ENCODE results near the gene FOXL1. TPM values are rescaled to one million over a fixed set of nuclear protein-coding genes. Genes with fewer than 3 reads are reported as not detected.

FOXL1 gene
- total and polyA plus RNA-seq, 2 donors, result 0.19 to 0.62 TPM

DNA sequence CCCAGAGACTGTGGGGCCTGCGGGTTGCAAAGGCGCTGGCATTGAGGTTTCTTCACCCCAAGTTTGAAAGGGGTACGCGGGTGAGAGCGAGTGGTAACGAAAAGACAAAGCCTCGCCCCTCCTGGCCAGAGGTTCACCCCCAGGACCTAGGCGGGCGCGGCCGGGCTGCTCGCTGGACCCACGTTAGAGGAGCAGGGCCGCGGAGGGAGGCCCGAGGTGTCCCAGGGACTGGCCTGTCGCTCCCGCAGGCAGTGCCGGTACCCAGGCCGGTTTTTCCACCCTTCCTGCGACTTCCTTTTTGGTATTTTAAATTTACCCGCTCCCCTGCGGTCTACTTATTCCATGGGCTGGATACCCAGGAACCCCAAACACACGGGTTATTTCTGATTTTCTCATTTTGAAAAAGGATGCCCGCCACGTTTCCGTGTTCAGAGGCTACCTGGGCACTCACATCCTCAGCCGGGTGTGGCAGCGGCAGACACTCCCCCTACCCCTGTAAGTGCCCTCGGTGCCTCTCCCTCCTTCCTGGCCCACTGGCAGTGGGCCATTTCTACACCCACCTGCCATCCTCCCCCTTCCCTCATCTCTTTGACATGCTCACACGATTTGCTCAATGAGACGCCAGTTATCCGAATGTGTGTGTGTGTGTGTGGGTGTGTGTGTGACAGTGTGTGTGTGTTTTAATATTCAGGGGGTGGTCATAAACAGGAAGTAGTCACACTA lies 1.6 kb upstream of the FOXL1 start:
- peak overlapping the region; percentile 17 to 19 for H3K4me3 ChIP-seq (ENCODE audit: low read length in 2 of 2)
- DNase-seq (ENCODE audit: low read depth in 6 of 9, low spot score in 9 of 9), result no peak
- H3K27me3 ChIP-seq (ENCODE audit: control insufficient read depth in 2 of 2, insufficient read depth in 1 of 2, low read length in 1 of 2), result peaks cover 84 to 93% of the 10 kb centered on the region in 2 donors
- H3K27ac ChIP-seq (ENCODE audit: low read depth in 1 of 2, low read length in 1 of 2), result no peak overlapping the region
- H3K9me3 ChIP-seq (ENCODE audit: control insufficient read depth in 2 of 2, insufficient read depth in 1 of 2, low read length in 1 of 2), result no peaks in the 10 kb centered on the region
- 14% methylated on average over 33 of the region's 33 CpGs for WGBS
- peaks cover 0 to 7% of the 10 kb centered on the region in 2 donors for H3K4me1 ChIP-seq (ENCODE audit: control insufficient read depth in 2 of 2, insufficient read depth in 2 of 2, low read length in 2 of 2)
- no peaks in the 10 kb centered on the region for H3K36me3 ChIP-seq (ENCODE audit: control insufficient read depth in 2 of 2, insufficient read depth in 2 of 2, low read length in 1 of 2)

DNA sequence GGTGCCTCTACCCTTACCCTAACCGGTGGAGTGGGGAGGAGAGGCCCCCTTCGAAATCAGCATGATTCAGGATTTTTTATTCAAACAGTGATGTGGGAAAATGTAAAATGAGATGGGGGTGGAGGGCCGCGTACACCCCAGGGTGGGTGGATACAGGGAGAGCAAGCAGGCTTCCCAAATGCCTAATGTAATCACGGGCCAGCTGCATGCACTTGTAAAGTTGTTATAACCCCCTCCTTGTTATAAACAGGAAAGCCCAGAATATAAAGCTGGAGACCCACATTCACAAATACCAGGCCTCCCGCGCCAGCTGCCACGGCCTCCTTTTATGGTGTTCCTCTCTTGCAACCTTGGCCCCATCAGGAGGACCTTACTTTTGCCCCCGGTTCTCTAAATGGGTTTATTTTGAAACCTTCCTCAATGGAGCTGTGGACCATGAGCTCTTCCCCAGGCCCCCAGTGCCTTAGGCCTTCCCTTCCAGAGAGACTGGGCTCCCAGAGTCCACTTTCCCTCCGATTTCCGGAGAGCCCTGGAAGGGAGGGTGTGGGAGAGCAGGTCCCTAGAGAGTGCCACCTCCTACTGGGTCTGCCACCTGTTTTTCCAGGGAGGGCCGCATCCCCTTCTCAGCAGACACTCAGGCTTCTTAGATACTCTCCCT lies 906 bp upstream of the FOXL1 start:
- DNase-seq (ENCODE audit: low read depth in 6 of 9, low spot score in 9 of 9), result no peak
- no peaks in the 10 kb centered on the region for H3K9me3 ChIP-seq (ENCODE audit: control insufficient read depth in 2 of 2, insufficient read depth in 1 of 2, low read length in 1 of 2)
- no peaks in the 10 kb centered on the region for H3K36me3 ChIP-seq (ENCODE audit: control insufficient read depth in 2 of 2, insufficient read depth in 2 of 2, low read length in 1 of 2)
- H3K27ac ChIP-seq (ENCODE audit: low read depth in 1 of 2, low read length in 1 of 2), result no peak overlapping the region
- H3K27me3 ChIP-seq (ENCODE audit: control insufficient read depth in 2 of 2, insufficient read depth in 1 of 2, low read length in 1 of 2), result peaks cover 81 to 86% of the 10 kb centered on the region in 2 donors
- WGBS, result 81% methylated on average over 12 of the region's 12 CpGs
- no peak overlapping the region for H3K4me3 ChIP-seq (ENCODE audit: low read length in 2 of 2)
- H3K4me1 ChIP-seq (ENCODE audit: control insufficient read depth in 2 of 2, insufficient read depth in 2 of 2, low read length in 2 of 2), result peaks cover 0 to 7% of the 10 kb centered on the region in 2 donors

DNA sequence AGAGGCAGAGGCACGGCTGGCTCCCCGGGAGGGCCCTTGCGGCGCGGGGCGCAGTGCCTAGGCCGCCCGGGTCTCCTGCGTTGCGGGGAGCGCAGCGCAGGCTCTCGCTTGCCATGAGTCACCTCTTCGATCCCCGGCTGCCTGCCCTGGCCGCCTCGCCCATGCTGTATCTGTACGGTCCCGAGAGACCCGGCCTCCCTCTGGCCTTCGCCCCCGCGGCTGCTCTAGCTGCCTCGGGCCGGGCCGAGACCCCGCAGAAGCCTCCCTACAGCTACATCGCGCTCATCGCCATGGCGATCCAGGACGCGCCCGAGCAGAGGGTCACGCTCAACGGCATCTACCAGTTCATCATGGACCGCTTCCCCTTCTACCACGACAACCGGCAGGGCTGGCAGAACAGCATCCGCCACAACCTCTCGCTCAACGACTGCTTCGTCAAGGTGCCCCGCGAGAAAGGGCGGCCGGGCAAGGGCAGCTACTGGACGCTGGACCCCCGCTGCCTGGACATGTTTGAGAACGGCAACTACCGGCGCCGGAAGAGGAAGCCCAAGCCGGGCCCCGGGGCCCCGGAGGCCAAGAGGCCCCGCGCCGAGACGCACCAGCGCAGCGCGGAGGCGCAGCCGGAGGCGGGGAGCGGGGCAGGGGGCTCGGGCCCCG lies 390 bp downstream of the FOXL1 start:
- 7% methylated on average over 69 of the region's 69 CpGs for WGBS
- DNase-seq (ENCODE audit: low read depth in 6 of 9, low spot score in 9 of 9), result no peak
- Histone ChIP-seq H3K36me3 (ENCODE audit: control insufficient read depth in 2 of 2, insufficient read depth in 2 of 2, low read length in 1 of 2) (no peaks in the 10 kb centered on the region), H3K27me3 (ENCODE audit: control insufficient read depth in 2 of 2, insufficient read depth in 1 of 2, low read length in 1 of 2) (peaks cover 77 to 81% of the 10 kb centered on the region in 2 donors), H3K27ac (ENCODE audit: low read depth in 1 of 2, low read length in 1 of 2) (no peak overlapping the region), H3K9me3 (ENCODE audit: control insufficient read depth in 2 of 2, insufficient read depth in 1 of 2, low read length in 1 of 2) (no peaks in the 10 kb centered on the region), H3K4me3 (ENCODE audit: low read length in 2 of 2) (no peak overlapping the region), H3K4me1 (ENCODE audit: control insufficient read depth in 2 of 2, insufficient read depth in 2 of 2, low read length in 2 of 2) (peaks cover 0 to 7% of the 10 kb centered on the region in 2 donors)

GRCh38 chr16:86579268-86580062 lies 1.1 kb downstream of the FOXL1 start:
- Histone ChIP-seq H3K27ac (ENCODE audit: low read depth in 1 of 2, low read length in 1 of 2) (no peak overlapping the region), H3K4me3 (ENCODE audit: low read length in 2 of 2) (no peak overlapping the region), H3K36me3 (ENCODE audit: control insufficient read depth in 2 of 2, insufficient read depth in 2 of 2, low read length in 1 of 2) (no peaks in the 10 kb centered on the region), H3K9me3 (ENCODE audit: control insufficient read depth in 2 of 2, insufficient read depth in 1 of 2, low read length in 1 of 2) (no peaks in the 10 kb centered on the region), H3K4me1 (ENCODE audit: control insufficient read depth in 2 of 2, insufficient read depth in 2 of 2, low read length in 2 of 2) (peaks cover 0 to 7% of the 10 kb centered on the region in 2 donors), H3K27me3 (ENCODE audit: control insufficient read depth in 2 of 2, insufficient read depth in 1 of 2, low read length in 1 of 2) (peaks cover 72 to 74% of the 10 kb centered on the region in 2 donors)
- 9% methylated on average over 69 of the region's 69 CpGs for WGBS
- no peak for DNase-seq (ENCODE audit: low read depth in 6 of 9, low spot score in 9 of 9)

GRCh38 chr16:86580063-86580790 lies 1.9 kb downstream of the FOXL1 start:
- 83% methylated on average over 19 of the region's 19 CpGs for WGBS
- Histone ChIP-seq H3K27ac (ENCODE audit: low read depth in 1 of 2, low read length in 1 of 2) (no peak overlapping the region), H3K27me3 (ENCODE audit: control insufficient read depth in 2 of 2, insufficient read depth in 1 of 2, low read length in 1 of 2) (peaks cover 64 to 66% of the 10 kb centered on the region in 2 donors)

DNA sequence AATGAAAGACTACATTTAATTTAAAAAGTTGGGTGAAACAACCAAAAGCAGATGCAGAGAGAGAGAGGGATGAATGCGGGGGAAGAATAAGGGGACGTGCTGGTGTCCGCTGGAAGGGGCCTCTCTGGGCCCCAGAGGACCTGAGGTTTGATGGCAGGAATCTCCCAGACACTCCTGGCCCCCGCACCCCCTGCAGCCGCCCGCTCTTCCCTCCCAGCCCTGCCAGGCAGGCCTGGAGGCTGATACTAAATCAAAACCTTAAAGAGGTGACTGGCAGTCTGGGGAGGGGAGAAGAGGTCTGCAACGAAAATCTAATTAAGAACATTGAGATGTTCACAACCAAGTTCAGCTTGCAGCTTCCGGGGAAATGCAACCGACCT lies 2.4 kb downstream of the FOXL1 start:
- H3K4me1 ChIP-seq (ENCODE audit: control insufficient read depth in 2 of 2, insufficient read depth in 2 of 2, low read length in 2 of 2), result peaks cover 0 to 7% of the 10 kb centered on the region in 2 donors
- WGBS, result 96% methylated on average over 9 of the region's 9 CpGs
- DNase-seq (ENCODE audit: low read depth in 6 of 9, low spot score in 9 of 9), result no peak

More at GRCh38 chr16:86580063-86580790, 1.9 kb downstream of the FOXL1 start:
- Histone ChIP-seq H3K4me3 (ENCODE audit: low read length in 2 of 2) (no peak overlapping the region), H3K36me3 (ENCODE audit: control insufficient read depth in 2 of 2, insufficient read depth in 2 of 2, low read length in 1 of 2) (no peaks in the 10 kb centered on the region), H3K4me1 (ENCODE audit: control insufficient read depth in 2 of 2, insufficient read depth in 2 of 2, low read length in 2 of 2) (peaks cover 0 to 7% of the 10 kb centered on the region in 2 donors), H3K9me3 (ENCODE audit: control insufficient read depth in 2 of 2, insufficient read depth in 1 of 2, low read length in 1 of 2) (no peaks in the 10 kb centered on the region)
- DNase-seq (ENCODE audit: low read depth in 6 of 9, low spot score in 9 of 9), result no peak

GRCh38 chr16:86581458-86581857 lies 3.1 kb downstream of the FOXL1 start:
- no peak for DNase-seq (ENCODE audit: low read depth in 6 of 9, low spot score in 9 of 9)
- Histone ChIP-seq H3K9me3 (ENCODE audit: control insufficient read depth in 2 of 2, insufficient read depth in 1 of 2, low read length in 1 of 2) (no peaks in the 10 kb centered on the region), H3K4me3 (ENCODE audit: low read length in 2 of 2) (no peak overlapping the region), H3K36me3 (ENCODE audit: control insufficient read depth in 2 of 2, insufficient read depth in 2 of 2, low read length in 1 of 2) (no peaks in the 10 kb centered on the region), H3K4me1 (ENCODE audit: control insufficient read depth in 2 of 2, insufficient read depth in 2 of 2, low read length in 2 of 2) (peaks cover 0 to 3% of the 10 kb centered on the region in 2 donors), H3K27ac (ENCODE audit: low read depth in 1 of 2, low read length in 1 of 2) (no peak overlapping the region), H3K27me3 (ENCODE audit: control insufficient read depth in 2 of 2, insufficient read depth in 1 of 2, low read length in 1 of 2) (peaks cover 52 to 54% of the 10 kb centered on the region in 2 donors)
- WGBS, result 92% methylated on average over 4 of the region's 4 CpGs

More for the DNA sequence above, 2.4 kb downstream of the FOXL1 start:
- Histone ChIP-seq H3K27ac (ENCODE audit: low read depth in 1 of 2, low read length in 1 of 2) (no peak overlapping the region), H3K9me3 (ENCODE audit: control insufficient read depth in 2 of 2, insufficient read depth in 1 of 2, low read length in 1 of 2) (no peaks in the 10 kb centered on the region), H3K4me3 (ENCODE audit: low read length in 2 of 2) (no peak overlapping the region), H3K36me3 (ENCODE audit: control insufficient read depth in 2 of 2, insufficient read depth in 2 of 2, low read length in 1 of 2) (no peaks in the 10 kb centered on the region), H3K27me3 (ENCODE audit: control insufficient read depth in 2 of 2, insufficient read depth in 1 of 2, low read length in 1 of 2) (peaks cover 59 to 60% of the 10 kb centered on the region in 2 donors)

DNA sequence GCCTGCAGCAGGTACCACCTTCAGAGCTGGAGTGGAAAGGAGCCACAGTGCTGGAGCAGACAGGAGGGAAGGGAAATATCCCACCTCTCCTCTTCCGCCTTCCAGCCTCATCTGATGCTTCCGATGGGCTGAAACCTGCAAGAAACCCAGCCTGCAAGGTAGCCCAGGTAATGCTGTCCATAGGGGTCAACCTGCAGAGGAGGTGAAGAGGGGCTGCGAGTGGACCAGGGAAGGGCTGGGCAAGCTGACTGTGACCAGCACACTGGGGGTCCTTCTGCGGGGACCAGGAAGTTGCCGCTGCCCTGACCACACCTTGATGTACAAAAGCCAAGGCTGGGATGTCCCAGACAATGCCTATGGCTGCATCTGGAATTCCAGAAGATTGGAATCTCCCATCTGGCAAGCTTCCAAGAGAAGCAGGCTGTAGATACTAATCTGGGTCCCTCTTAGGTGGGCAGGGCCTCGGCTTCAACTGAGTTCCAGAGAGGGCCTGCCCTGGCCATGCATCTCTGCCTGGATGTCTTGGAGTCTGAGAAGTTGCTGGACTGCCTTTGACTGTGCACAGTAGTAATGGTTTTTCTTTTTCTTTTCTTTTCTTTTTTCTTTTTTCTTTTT lies 5.8 kb downstream of the FOXL1 start:
- no peaks in the 10 kb centered on the region for H3K36me3 ChIP-seq (ENCODE audit: control insufficient read depth in 2 of 2, insufficient read depth in 2 of 2, low read length in 1 of 2)
- peaks cover 27 to 28% of the 10 kb centered on the region in 2 donors for H3K27me3 ChIP-seq (ENCODE audit: control insufficient read depth in 2 of 2, insufficient read depth in 1 of 2, low read length in 1 of 2)
- H3K4me3 ChIP-seq (ENCODE audit: low read length in 2 of 2), result no peak overlapping the region
- WGBS, result 97% methylated on average over 6 of the region's 6 CpGs
- no peak overlapping the region for H3K27ac ChIP-seq (ENCODE audit: low read depth in 1 of 2, low read length in 1 of 2)
- no peak for DNase-seq (ENCODE audit: low read depth in 6 of 9, low spot score in 9 of 9)
- H3K4me1 ChIP-seq (ENCODE audit: control insufficient read depth in 2 of 2, insufficient read depth in 2 of 2, low read length in 2 of 2), result no peaks in the 10 kb centered on the region
- H3K9me3 ChIP-seq (ENCODE audit: control insufficient read depth in 2 of 2, insufficient read depth in 1 of 2, low read length in 1 of 2), result no peaks in the 10 kb centered on the region

Measured in thymus (tissue), 11 donors.